IPS DF 6.9 (cell line): ENCODE measurements around the gene FGFR4.

Source experiments
- DNase-seq: peaks from one replicate; pipeline ENCODE4 v3.0.0-alpha.2; 2013; ENCODE audit warnings: low read depth, low spot score
- H3K27ac ChIP-seq: one replicate; pipeline ENCODE4 v1.5.1; 2013; ENCODE audit warnings: low read length, control low read depth
- H3K27me3 ChIP-seq: 2 replicates; pipeline ENCODE4 v1.6.1; 2013; ENCODE audit warnings: mild to moderate bottlenecking, low read length; ENCODE audit not compliant: control insufficient read depth, insufficient read depth
- H3K36me3 ChIP-seq: 2 replicates; pipeline ENCODE4 v1.6.1; 2013; ENCODE audit warnings: low read length; ENCODE audit not compliant: control insufficient read depth, insufficient read depth
- H3K4me1 ChIP-seq: 2 replicates; pipeline ENCODE4 v1.6.1; 2013; ENCODE audit warnings: low read length; ENCODE audit not compliant: control insufficient read depth, insufficient read depth
- H3K4me3 ChIP-seq: 2 replicates; pipeline ENCODE4 v1.5.1; 2013; ENCODE audit warnings: mild to moderate bottlenecking, low read length
- H3K9me3 ChIP-seq: 2 replicates; pipeline ENCODE4 v1.6.1; 2013; ENCODE audit warnings: low read length, inconsistent platforms; ENCODE audit not compliant: control insufficient read depth, insufficient read depth
- WGBS: extraction: QIAGEN DNeasy Blood & Tissue Kit; methylation state at CpG from one replicate; pipeline ENCODE4 v1.1.7; 2013; ENCODE audit warnings: mixed read lengths, missing lambda C conversion rate; ENCODE audit not compliant: insufficient read length, insufficient coverage; 5-methylcytosine and 5-hydroxymethylcytosine counted together

Gene FGFR4

DNA sequence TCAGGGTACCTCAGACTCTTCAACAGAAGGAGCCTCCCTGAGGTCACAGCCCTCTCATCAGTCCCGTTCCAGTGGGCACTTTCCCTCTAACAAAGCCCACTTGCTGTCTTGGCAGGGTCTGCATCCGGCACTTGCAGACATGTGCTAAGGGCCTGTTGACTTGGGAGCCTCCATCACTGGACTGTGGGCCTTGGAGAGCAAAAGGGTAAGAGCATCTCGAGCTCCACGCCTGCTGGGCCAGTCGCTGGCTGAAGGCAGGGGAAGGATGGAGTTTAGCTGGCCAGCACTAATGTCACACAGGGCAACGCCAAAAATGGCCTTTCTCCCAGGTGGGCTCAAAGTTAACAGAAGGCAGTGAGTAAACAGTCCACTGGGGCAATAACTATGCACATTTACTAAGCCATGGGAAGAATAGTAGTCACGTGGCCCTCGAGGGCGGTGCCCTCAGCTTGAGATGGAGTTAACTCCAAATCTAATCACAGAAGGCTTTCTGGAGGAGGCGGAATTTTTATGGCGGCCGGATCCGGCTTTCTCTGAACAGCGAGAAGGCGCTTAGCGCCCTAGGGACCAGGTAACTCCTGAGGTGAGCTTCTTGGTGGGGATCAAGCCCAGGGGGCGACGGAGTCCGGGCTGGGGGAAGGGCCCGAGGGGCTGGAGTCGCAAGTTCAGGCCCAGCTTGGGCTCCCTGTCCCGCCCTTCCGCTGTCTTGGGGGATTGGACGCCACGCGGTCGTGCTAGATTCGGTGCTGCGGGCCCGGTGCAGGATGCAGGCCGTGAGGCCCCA, 44.8 kb downstream of the FGFR4 start:
- Histone ChIP-seq H3K27me3 (no peaks in the 10 kb centered on the region), H3K9me3 (no peaks in the 10 kb centered on the region), H3K27ac (no peak overlapping the region), H3K4me3 (peak overlapping the region; percentile 89; the same call in 1 of the 2 replicates), H3K36me3 (peaks cover 4% of the 10 kb centered on the region; the same call in 1 of the 2 replicates), H3K4me1 (peaks cover 3% of the 10 kb centered on the region)
- WGBS, result no CpG with 5 or more reads among the region's 31 CpGs
- no peak for DNase-seq

- peak overlapping the region; percentile 89 for H3K4me3 ChIP-seq
Observed at GRCh38 chr5:177132136-177133095, 45.7 kb downstream of the FGFR4 start.

GRCh38 chr5:177133096-177133852, 46.6 kb downstream of the FGFR4 start, which contains the start of gene NSD1:
NSD1 (plus strand) TSS chr5:177133773; CDS start chr5:177135104, 1,331 bp downstream.
- no peaks in the 10 kb centered on the region for H3K9me3 ChIP-seq
- peaks cover 3% of the 10 kb centered on the region for H3K4me1 ChIP-seq
- H3K36me3 ChIP-seq, result peaks cover 4% of the 10 kb centered on the region; the same call in 1 of the 2 replicates
- peak within 1 kb of the TSS; percentile 89 for H3K4me3 ChIP-seq
- no CpG with 5 or more reads among the region's 93 CpGs for WGBS
- no peak within 1 kb of the TSS for H3K27ac ChIP-seq
- DNase-seq, result peak; percentile 91
- H3K27me3 ChIP-seq, result no peaks in the 10 kb centered on the region

More at GRCh38 chr5:177132136-177133095, 45.7 kb downstream of the FGFR4 start:
- no CpG with 5 or more reads among the region's 100 CpGs for WGBS
- no peaks in the 10 kb centered on the region for H3K27me3 ChIP-seq
- DNase-seq, result no peak
- H3K4me1 ChIP-seq, result peaks cover 3% of the 10 kb centered on the region
- H3K27ac ChIP-seq, result no peak overlapping the region
- peaks cover 4% of the 10 kb centered on the region; the same call in 1 of the 2 replicates for H3K36me3 ChIP-seq
- H3K9me3 ChIP-seq, result no peaks in the 10 kb centered on the region

GRCh38 chr5:177133853-177134696, 47.4 kb downstream of the FGFR4 start:
- no CpG with 5 or more reads among the region's 83 CpGs for WGBS
- peaks cover 3% of the 10 kb centered on the region for H3K4me1 ChIP-seq
- no peak for DNase-seq

DNA sequence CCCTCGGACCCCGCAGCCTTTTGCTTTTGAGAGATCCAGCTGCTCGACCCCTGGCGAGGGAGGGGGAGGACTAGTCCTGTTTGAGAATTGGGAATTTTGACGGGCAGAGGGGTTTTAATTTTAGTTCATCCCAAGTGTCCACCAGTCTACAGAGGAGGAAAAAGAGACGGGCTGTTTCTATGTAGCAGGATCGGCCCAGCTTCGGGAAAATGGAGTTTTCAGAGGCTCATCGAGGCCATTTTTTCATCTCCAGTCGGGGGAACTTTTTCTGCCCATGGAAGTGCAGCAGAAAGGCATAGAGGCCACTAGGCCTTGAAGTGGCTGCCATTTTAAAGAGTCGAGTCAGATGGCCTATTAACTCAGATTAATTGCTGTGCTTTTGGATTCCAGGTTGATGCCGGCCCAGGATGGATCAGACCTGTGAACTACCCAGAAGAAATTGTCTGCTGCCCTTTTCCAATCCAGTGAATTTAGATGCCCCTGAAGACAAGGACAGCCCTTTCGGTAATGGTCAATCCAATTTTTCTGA, 48.0 kb downstream of the FGFR4 start:
- Histone ChIP-seq H3K4me3 (peak overlapping the region; percentile 89), H3K27me3 (no peaks in the 10 kb centered on the region), H3K9me3 (no peaks in the 10 kb centered on the region), H3K27ac (no peak overlapping the region), H3K36me3 (peaks cover 4% of the 10 kb centered on the region; the same call in 1 of the 2 replicates), H3K4me1 (peaks cover 3% of the 10 kb centered on the region)
- no peak for DNase-seq
- WGBS, result no CpG with 5 or more reads among the region's 13 CpGs

More at GRCh38 chr5:177133853-177134696, 47.4 kb downstream of the FGFR4 start:
- Histone ChIP-seq H3K27ac (no peak overlapping the region), H3K27me3 (no peaks in the 10 kb centered on the region), H3K4me3 (peak overlapping the region; percentile 89), H3K36me3 (peaks cover 4% of the 10 kb centered on the region; the same call in 1 of the 2 replicates), H3K9me3 (no peaks in the 10 kb centered on the region)

GRCh38 chr5:177140312-177140711, 53.6 kb downstream of the FGFR4 start:
- Histone ChIP-seq H3K27ac (no peak overlapping the region), H3K4me3 (no peak overlapping the region), H3K9me3 (no peaks in the 10 kb centered on the region), H3K4me1 (no peaks in the 10 kb centered on the region), H3K27me3 (no peaks in the 10 kb centered on the region), H3K36me3 (peaks cover 3% of the 10 kb centered on the region; the same call in 1 of the 2 replicates)
- no CpG with 5 or more reads among the region's 2 CpGs for WGBS
- DNase-seq, result no peak

- H3K36me3 ChIP-seq, result peaks cover 2% of the 10 kb centered on the region; the same call in 1 of the 2 replicates
- no peak for DNase-seq
- no peak overlapping the region for H3K27ac ChIP-seq
- no peaks in the 10 kb centered on the region for H3K27me3 ChIP-seq
- H3K4me1 ChIP-seq, result no peaks in the 10 kb centered on the region
- no CpG with 5 or more reads among the region's 3 CpGs for WGBS
- H3K4me3 ChIP-seq, result no peak overlapping the region
- no peaks in the 10 kb centered on the region for H3K9me3 ChIP-seq
Observed at GRCh38 chr5:177141496-177141895, 54.8 kb downstream of the FGFR4 start.

DNA sequence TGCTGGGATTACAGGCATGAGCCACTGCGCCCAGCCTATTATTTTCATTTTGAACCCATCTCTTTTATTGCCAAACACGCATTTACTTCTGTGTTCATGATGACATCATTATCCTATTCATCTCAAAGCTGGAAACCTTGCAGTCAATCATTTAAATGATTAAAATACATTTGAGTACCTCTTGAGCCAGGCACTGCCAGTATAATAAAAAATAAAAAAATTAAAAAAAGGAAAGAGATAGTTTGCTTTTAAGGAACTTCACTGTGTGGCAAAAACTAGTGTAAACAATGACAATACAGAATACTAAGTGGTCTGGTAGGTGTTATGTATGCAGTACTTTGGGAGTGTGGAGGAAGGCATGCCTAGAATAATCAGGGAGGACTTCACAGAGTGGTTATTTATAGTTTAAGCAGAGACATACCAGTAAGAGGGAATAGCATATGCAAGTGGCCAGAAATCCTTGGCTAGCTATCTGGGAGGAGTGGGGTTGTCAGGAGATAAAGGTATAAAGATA, 55.4 kb downstream of the FGFR4 start:
- no peaks in the 10 kb centered on the region for H3K27me3 ChIP-seq
- H3K4me3 ChIP-seq, result no peak overlapping the region
- H3K36me3 ChIP-seq, result peaks cover 2% of the 10 kb centered on the region
- no peak overlapping the region for H3K27ac ChIP-seq
- WGBS, result no CpG with 5 or more reads among the region's 2 CpGs
- no peaks in the 10 kb centered on the region for H3K4me1 ChIP-seq
- no peaks in the 10 kb centered on the region for H3K9me3 ChIP-seq
- no peak for DNase-seq

DNA sequence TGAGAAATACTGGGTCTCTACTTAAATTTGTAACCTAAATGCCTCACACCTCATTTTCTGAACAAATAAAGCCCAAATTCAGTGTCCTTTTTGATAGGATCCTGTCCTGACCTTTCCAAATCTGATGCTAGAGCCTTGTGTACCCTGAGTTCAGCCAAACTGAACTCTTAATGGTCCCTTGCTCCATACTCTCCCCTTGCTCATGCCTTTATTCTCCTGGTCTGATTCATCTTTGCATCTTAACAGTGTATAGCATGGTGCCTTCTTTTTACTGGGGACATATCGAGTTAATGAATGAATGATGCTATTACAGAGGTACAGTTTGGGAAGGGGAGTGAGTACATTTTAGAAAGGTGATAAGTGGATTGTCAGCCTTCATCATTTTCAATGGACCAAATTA, 56.1 kb downstream of the FGFR4 start:
- Histone ChIP-seq H3K9me3 (no peaks in the 10 kb centered on the region), H3K4me3 (no peak overlapping the region), H3K27ac (no peak overlapping the region), H3K27me3 (no peaks in the 10 kb centered on the region), H3K36me3 (peaks cover 6% of the 10 kb centered on the region), H3K4me1 (no peaks in the 10 kb centered on the region)
- no CpG with 5 or more reads among the region's 1 CpG for WGBS
- DNase-seq, result no peak
